Measurements from ENCODE around the gene MXRA7. TPM values are rescaled to one million over a fixed set of nuclear protein-coding genes. Genes with fewer than 3 reads are reported as not detected.

The MXRA7 gene
- total RNA-seq (2022; extraction: Qiagen RNA extraction; ENCODE audit: low read depth): 60.6 to 68.0 TPM (median 65.9 TPM) in 5 replicates

GRCh38 chr17:76710863-76711611 lies at the start of gene MXRA7:
TSS of gene MXRA7 (minus strand) at chr17:76710965. CDS start at chr17:76710946, 19 bp downstream.

GRCh38 chr17:76737676-76738467 lies 27.1 kb upstream of the MXRA7 start, which contains the start of gene MFSD11:
TSS of gene MFSD11 (plus strand) at chr17:76738119. CDS start at chr17:76738353, 234 bp downstream.

DNA sequence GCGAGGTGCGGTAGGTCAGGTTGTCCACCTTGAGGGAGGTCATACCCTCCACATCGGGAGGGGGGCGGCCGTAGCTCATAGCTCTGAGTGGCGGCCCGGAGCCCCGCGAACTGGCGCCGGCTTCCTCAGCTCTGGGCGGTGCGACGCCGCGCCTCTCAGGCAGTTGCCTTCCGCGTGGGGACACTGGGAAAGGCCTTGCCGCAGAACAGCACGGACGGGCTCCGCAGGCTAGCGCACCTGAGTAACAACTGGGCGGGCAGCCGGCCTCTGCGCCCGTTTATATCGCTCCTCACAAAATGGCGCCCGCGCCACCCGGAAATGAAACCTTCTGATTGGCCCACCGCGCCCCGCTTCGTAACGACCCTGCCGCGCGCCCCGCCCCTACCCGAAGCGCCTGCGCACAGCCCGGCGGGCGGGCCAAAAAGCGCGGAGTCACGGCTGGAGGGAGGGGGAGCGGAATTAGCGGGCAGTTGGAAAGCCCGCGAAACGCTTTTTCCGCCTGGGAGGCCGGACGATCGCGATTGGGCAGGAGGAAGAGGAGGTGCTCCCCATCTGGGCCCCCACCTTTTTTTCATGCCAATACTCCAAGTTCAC lies 26.4 kb upstream of the MXRA7 start, which contains the start of gene SRSF2:
TSS of gene SRSF2 (minus strand) at position 250 of the 594 bp plus-strand sequence. CDS start at position 79, 171 bp downstream.

GRCh38 chr17:76726776-76727718 lies 16.3 kb upstream of the MXRA7 start, which contains the start of gene METTL23:
TSS of gene METTL23 (plus strand) at chr17:76726839. CDS start at chr17:76729711, 2,872 bp downstream.

GRCh38 chr17:76726231-76726775 lies 15.5 kb upstream of the MXRA7 start, which contains the start of gene JMJD6:
TSS of gene JMJD6 (minus strand) at chr17:76726606. CDS start at chr17:76726475, 131 bp downstream.

DNA sequence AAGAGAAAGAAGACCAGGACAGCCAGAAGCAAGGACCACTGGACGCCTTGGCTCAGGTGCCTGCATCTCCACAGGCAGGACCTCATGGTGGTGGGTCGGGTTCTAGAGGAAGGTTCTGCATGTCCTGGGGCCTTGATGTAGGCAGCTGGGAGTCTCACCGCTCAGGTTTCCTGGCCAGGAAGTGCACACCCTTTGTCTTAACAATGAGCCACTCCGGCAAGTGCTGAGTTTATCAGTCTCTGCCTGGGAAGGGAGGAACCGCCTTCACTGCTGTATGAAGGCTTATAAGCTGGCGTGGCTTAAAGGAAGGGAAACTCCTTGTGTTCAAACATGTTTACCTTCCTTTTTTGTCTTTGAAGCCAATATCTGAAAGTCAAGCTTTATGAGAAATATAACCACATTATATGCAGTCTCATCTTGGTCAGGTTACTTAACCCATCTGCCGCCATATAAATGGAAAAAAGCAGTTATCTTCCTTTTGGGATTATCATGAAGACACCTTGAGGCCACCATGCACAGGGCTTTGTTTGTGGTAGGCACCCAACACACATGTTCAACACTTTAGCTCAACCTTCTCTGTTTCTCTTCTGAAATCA lies 67.1 kb downstream of the MXRA7 start, which contains the start of gene ST6GALNAC1:
TSS of gene ST6GALNAC1 (minus strand) at position 205 of the 596 bp plus-strand sequence. CDS start at position 86, 119 bp downstream.

Other genes with a start within 250 kb of the MXRA7 start
- gene AANAT, start 243.4 kb downstream of the MXRA7 start, total RNA-seq (2022; extraction: Qiagen RNA extraction; ENCODE audit: low read depth): 0.15 to 0.78 TPM (median 0.41 TPM) in 5 replicates
- gene RHBDF2, start 209.5 kb downstream of the MXRA7 start, total RNA-seq (2022; extraction: Qiagen RNA extraction; ENCODE audit: low read depth): 52.4 to 67.1 TPM (median 60.7 TPM) in 5 replicates
- gene CYGB, start 173.3 kb downstream of the MXRA7 start, total RNA-seq (2022; extraction: Qiagen RNA extraction; ENCODE audit: low read depth): 0.56 to 1.6 TPM (median 1.0 TPM) in 5 replicates
- gene PRCD, start 170.9 kb downstream of the MXRA7 start, total RNA-seq (2022; extraction: Qiagen RNA extraction; ENCODE audit: low read depth): not detected in 5 replicates
- 0.10 to 0.67 TPM (median 0.47 TPM) in 5 replicates for gene ST6GALNAC2, start 125.1 kb downstream of the MXRA7 start, total RNA-seq (2022; extraction: Qiagen RNA extraction; ENCODE audit: low read depth)
- 0.06 to 0.54 TPM (median 0.49 TPM) in 3 of 5 replicates, not detected in the others for gene ST6GALNAC1, start 67.2 kb downstream of the MXRA7 start, total RNA-seq (2022; extraction: Qiagen RNA extraction; ENCODE audit: low read depth)
- gene JMJD6, start 15.6 kb upstream of the MXRA7 start, total RNA-seq (2022; extraction: Qiagen RNA extraction; ENCODE audit: low read depth): 68.7 to 79.5 TPM (median 77.1 TPM) in 5 replicates
- 52.7 to 65.8 TPM (median 62.2 TPM) in 5 replicates for gene METTL23, start 15.9 kb upstream of the MXRA7 start, total RNA-seq (2022; extraction: Qiagen RNA extraction; ENCODE audit: low read depth)
- 421 to 439 TPM (median 430 TPM) in 5 replicates for gene SRSF2, start 26.4 kb upstream of the MXRA7 start, total RNA-seq (2022; extraction: Qiagen RNA extraction; ENCODE audit: low read depth)
- gene MFSD11, start 27.2 kb upstream of the MXRA7 start, total RNA-seq (2022; extraction: Qiagen RNA extraction; ENCODE audit: low read depth): 17.1 to 21.6 TPM (median 20.7 TPM) in 5 replicates
- 18.4 to 26.0 TPM (median 23.0 TPM) in 5 replicates for gene MGAT5B, start 157.4 kb upstream of the MXRA7 start, total RNA-seq (2022; extraction: Qiagen RNA extraction; ENCODE audit: low read depth)

Measured in A549 treated with GW870086 at 1 μM for 4 hours (cell line).